ENCODE measurements around the gene LRRN4. TPM values are rescaled to one million over a fixed set of nuclear protein-coding genes. Genes with fewer than 3 reads are reported as not detected.

LRRN4 gene
- total and polyA plus RNA-seq, 8 donors, result 0.19 to 2.9 (median 1.1) TPM; not detected in 5

DNA sequence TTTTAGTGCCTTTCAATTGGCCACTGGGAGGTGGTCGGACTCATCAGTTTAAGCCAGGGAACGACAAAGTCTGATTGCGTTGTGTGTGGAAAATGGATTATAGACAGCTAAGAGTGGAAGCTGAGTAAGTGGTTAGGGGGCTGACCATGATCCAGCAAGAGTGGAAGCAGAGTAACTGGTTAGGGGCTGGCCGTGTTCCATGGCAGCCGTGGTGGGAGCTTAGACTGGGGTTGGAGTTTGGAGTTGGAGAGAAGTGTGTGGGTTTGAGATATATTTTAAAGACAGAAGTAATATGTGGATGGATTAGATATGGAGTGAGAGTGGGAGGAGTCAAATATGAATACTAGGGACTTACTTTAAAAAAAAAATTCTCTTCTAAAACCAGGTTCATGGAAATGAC lies 41.7 kb downstream of the LRRN4 start:
- intact Hi-C loops (cut with DNase I; ENCODE audit: low total_unique reads), result no loop called here
- H3K36me3 ChIP-seq, result peaks cover 19 to 71% (median 66%) of the 10 kb centered on the region in 4 donors
- no peak for DNase-seq
- TF ChIP-seq, protein P1, sequence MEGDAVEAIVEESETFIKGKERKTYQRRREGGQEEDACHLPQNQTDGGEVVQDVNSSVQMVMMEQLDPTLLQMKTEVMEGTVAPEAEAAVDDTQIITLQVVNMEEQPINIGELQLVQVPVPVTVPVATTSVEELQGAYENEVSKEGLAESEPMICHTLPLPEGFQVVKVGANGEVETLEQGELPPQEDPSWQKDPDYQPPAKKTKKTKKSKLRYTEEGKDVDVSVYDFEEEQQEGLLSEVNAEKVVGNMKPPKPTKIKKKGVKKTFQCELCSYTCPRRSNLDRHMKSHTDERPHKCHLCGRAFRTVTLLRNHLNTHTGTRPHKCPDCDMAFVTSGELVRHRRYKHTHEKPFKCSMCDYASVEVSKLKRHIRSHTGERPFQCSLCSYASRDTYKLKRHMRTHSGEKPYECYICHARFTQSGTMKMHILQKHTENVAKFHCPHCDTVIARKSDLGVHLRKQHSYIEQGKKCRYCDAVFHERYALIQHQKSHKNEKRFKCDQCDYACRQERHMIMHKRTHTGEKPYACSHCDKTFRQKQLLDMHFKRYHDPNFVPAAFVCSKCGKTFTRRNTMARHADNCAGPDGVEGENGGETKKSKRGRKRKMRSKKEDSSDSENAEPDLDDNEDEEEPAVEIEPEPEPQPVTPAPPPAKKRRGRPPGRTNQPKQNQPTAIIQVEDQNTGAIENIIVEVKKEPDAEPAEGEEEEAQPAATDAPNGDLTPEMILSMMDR (IDR thresholded peaks at IDR 0.05), result no peak
- no peak for TF ChIP-seq POLR2A (IDR thresholded peaks at IDR 0.05)
- no peak for TF ChIP-seq EP300 (IDR thresholded peaks at IDR 0.05)
- no peak for TF ChIP-seq POLR2AphosphoS5 (IDR thresholded peaks at IDR 0.05)
- no peaks in the 10 kb centered on the region for H3K9me3 ChIP-seq
- 87 to 94% (median 91%) methylated on average over 5 of the region's 5 CpGs for WGBS, 5 donors
- no peaks in the 10 kb centered on the region for H3K27me3 ChIP-seq
- H3K4me3 ChIP-seq, result no peak overlapping the region
- H3K27ac ChIP-seq, result no peak overlapping the region
- peaks cover 12 to 56% (median 36%) of the 10 kb centered on the region in 4 donors for H3K4me1 ChIP-seq

DNA sequence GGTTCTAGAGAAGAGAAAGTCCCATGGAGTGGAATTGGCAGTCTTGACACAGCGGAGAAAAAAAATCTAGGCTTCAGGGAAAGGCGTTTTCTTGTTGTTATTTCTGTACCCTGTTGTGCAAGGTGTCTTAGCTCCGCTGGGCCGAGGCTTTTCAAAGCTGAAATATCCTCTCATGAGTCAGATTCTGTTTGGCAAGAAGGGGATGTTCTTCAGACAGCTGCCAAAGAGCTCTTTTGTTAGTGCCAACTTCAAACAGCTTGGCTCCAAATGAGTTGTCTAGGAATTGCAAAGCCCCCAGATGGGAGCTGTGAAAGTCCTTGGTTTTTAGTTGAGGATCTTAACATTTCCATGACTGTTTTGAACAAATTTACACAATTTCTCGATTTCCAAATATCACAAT lies 45.6 kb downstream of the LRRN4 start:
- H3K4me3 ChIP-seq, result peak overlapping the region; percentile 8 to 99 (median 89)

DNA sequence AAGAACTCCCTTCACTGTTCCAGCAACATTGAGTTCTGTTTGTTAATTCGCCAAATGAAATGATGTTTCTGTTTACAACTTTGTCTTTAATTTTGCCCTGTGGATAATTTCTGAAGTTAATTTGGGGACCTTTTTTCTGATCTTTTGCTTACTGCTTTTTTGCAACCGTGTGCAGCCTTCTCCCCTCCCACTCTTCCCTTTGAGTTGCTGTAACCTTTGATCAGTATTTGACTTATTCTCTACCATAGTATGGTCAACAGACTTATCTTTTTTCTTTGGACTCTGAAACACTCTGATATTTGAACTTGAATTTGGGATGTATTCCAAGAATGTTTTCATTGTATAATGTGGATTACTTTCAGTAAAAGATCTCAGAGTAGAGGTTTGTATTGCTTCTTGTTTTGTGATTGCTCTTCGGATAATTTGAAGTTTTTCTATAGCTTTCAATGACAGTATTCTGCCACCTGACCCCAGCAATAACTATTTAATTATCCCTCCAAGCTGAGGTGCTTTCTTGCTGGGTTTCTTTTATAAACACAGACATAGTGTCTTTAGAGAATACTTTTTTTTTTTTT lies 46.2 kb downstream of the LRRN4 start:
- Histone ChIP-seq H3K9me3 (no peaks in the 10 kb centered on the region), H3K4me1 (peaks cover 16 to 51% (median 42%) of the 10 kb centered on the region in 4 donors), H3K4me3 (peak overlapping the region; percentile 82 to 99 (median 92)), H3K27ac (peak overlapping the region in 4 of 5 donors; percentile 87 to 93 (median 91)), H3K27me3 (no peaks in the 10 kb centered on the region), H3K36me3 (peaks cover 17 to 32% (median 31%) of the 10 kb centered on the region in 4 donors)
- peak in 1 of 2 donors; percentile 50 for DNase-seq
- TF ChIP-seq POLR2AphosphoS5 (IDR thresholded peaks at IDR 0.05) (peak in 2 of 3 donors; percentile 56 to 63), EP300 (IDR thresholded peaks at IDR 0.05) (no peak), POLR2A (IDR thresholded peaks at IDR 0.05) (no peak)
- TF ChIP-seq, protein P1 (IDR thresholded peaks at IDR 0.05), result no peak
- intact Hi-C loops (cut with DNase I; ENCODE audit: low total_unique reads), result no loop called here
- WGBS, 5 donors, result 16 to 36% (median 21%) methylated on average over 3 of the region's 3 CpGs

More for the DNA sequence above, 45.6 kb downstream of the LRRN4 start:
- H3K4me1 ChIP-seq, result peaks cover 16 to 52% (median 43%) of the 10 kb centered on the region in 4 donors
- peaks cover 17 to 38% (median 36%) of the 10 kb centered on the region in 4 donors for H3K36me3 ChIP-seq
- DNase-seq, result peak; percentile 53 to 64
- intact Hi-C loops (cut with DNase I; ENCODE audit: low total_unique reads), result no loop called here
- H3K27me3 ChIP-seq, result no peaks in the 10 kb centered on the region
- WGBS, 5 donors, result 18 to 24% (median 20%) methylated on average over 5 of the region's 5 CpGs
- TF ChIP-seq POLR2A (IDR thresholded peaks at IDR 0.05) (no peak), POLR2AphosphoS5 (IDR thresholded peaks at IDR 0.05) (peak in 2 of 3 donors; percentile 61 to 80)
- TF ChIP-seq, protein P1 (IDR thresholded peaks at IDR 0.05), result no peak
- H3K27ac ChIP-seq, result peak overlapping the region; percentile 52 to 93 (median 90)
- no peaks in the 10 kb centered on the region for H3K9me3 ChIP-seq

DNA sequence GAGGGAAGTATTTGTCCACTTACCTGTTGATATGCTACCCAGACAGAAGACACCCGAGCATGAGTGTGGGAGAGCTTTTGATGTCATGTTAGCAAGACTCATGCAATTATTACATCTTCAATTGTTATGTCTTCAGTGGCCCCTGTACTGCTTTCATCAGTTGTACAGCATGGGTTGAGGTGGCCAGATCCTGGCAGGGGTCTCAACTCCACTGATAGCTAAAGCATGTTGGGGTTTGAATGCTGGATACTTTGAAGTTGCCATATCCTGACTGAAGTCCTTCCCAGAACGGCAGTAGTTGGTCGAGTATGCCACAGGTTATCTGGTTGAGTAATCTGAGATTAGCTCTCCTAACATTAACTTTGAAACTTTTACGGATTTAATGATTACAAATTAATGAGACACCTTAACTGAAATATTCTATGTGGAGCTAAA lies 46.7 kb downstream of the LRRN4 start:
- Histone ChIP-seq H3K9me3 (no peaks in the 10 kb centered on the region), H3K27ac (peak overlapping the region; percentile 73 to 93 (median 90)), H3K27me3 (no peaks in the 10 kb centered on the region), H3K4me3 (peak overlapping the region; percentile 82 to 99 (median 92)), H3K36me3 (peaks cover 14 to 26% (median 25%) of the 10 kb centered on the region in 4 donors), H3K4me1 (peaks cover 16 to 51% (median 42%) of the 10 kb centered on the region in 4 donors)
- intact Hi-C loops (cut with DNase I; ENCODE audit: low total_unique reads), result no loop called here
- DNase-seq, result peak in 1 of 2 donors; percentile 13
- TF ChIP-seq EP300 (IDR thresholded peaks at IDR 0.05), result no peak
- TF ChIP-seq, protein P1 (IDR thresholded peaks at IDR 0.05), result no peak
- TF ChIP-seq POLR2A (IDR thresholded peaks at IDR 0.05), result no peak
- TF ChIP-seq POLR2AphosphoS5 (IDR thresholded peaks at IDR 0.05), result no peak
- WGBS, 5 donors, result 0 to 8% (median 7%) methylated on average over 4 of the region's 4 CpGs

All from stomach (tissue), 9 donors.